ENCODE data around the gene GJB3.
"Not testable (repeated sequence)": the region's sequence is repeated elsewhere in the genome, so short reads cannot be mapped to it uniquely, and the experiment has no call there.

The GJB3 gene

DNA sequence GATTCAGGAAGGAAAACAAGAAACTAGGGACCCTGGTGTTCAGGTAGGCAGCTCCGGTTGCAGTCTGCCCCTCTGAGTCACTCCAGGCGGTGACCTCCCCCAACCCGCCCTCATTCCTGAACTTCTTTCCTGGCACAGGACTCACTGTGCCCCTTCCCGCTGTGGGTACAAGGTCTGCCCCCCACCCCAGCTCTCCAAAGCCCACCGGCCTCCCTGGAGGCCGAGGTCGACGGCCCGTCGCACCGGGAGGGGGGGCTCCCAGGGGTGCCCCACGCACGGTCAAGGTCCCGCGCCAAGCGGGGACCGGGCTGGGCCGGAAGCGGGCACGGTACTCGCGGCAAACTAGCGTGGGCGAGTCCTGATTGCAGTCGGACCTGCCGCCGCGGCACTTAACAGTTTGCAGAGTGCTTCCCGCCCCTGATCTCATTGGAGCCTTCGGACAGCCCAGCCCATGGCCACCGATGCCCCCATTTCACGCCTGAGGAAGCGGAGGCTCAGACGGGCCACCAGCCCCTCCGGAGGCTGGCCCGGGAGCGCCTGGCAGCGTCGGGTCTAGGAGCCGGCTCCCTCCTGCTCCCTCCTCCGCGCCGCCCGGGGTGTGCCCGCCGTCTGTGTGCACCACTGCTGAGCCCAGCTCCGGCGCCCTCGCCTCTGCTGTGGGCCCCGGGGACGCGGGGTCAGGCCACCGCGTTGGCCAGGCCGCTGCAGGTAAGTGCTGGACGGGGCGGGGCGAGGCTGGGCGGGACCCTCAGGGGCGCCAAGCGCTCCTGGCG is at the start of gene GJB3:
TSS of gene GJB3 (plus strand) at position 144 of the 773 bp plus-strand sequence. CDS start 3,549 bp downstream, outside the sequence.
- no peak for DNase-seq (ENCODE audit: low spot score)

DNA sequence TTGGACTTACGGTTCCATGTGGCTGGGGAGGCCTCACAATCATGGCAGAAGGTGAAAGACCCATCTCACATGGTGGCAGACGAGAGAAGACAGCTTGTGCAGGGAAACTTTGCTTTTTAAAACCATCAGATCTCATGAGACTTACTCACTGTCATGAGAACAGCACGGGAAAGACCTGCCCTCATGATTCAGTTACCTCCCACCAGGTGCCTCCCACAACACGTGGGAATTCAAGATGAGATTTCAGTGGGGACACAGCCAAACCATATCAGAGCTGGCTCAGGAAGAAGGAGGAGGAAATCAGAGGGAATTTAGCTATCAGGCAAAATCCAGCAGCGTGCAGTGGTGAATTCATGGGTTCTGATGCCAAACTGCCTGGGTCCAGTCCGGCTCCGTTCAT is 48.2 kb upstream of the GJB3 start:
- not testable (repeated sequence) for DNase-seq (ENCODE audit: low spot score)

DNA sequence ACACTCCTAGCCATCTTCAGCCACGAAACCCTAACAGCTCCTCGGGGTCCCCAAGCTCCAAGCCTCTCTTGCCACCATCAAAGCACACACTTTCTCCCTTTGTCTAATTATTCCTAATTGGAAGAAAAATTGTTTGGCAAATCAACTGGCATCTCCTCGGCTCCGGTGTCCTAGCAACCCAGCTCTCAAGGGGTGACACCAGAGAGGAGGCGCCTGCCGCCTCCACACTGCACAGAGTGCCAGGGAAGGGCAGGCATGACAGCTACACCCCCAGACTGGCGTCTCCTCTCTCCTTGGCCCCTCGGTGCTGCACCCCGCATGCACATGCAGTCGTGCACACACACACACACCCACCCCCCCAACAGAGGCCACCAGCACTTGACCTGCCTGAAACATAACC is 44.3 kb upstream of the GJB3 start:
- DNase-seq (ENCODE audit: low spot score), result no peak

DNA sequence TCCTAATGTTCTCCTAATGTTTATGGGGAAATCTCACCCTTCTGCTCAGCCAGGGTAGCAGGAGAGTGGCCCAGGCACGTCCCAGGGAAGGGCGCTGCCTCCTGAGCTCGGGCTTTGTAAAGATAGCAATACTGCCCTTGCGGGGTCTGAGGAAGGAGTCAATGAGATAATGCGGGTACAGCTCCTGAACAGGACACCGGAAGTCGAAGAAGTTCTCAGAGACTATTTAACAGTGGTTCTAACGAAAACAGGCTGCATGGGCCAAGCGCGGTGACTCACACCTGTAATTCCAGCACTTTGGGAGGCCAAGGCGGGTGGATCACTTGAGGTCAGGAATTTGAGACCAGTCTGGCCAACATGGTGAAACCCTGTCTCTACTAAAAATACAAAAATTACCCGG is 43.8 kb upstream of the GJB3 start:
- not testable (repeated sequence) for DNase-seq (ENCODE audit: low spot score)

DNA sequence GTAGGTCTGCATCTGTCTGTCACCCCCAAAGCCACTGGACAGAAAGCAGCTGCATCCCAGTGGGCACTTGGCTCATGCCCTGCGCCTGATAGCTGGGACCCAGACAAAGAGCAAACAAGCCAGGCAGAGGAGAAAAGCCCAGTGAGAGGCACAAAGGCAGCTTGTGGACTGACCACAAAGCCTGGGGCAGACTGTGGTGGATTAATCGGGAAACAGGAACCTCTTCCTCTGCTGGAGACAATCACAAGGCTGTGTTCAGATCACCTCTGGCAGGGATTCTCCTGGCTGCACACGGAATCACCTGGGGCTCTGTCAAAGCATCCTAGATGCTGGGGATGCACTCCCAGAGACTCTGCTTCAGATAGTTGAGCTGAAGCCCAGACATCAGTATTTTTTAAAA is 41.4 kb upstream of the GJB3 start:
- no peak for DNase-seq (ENCODE audit: low spot score)

DNA sequence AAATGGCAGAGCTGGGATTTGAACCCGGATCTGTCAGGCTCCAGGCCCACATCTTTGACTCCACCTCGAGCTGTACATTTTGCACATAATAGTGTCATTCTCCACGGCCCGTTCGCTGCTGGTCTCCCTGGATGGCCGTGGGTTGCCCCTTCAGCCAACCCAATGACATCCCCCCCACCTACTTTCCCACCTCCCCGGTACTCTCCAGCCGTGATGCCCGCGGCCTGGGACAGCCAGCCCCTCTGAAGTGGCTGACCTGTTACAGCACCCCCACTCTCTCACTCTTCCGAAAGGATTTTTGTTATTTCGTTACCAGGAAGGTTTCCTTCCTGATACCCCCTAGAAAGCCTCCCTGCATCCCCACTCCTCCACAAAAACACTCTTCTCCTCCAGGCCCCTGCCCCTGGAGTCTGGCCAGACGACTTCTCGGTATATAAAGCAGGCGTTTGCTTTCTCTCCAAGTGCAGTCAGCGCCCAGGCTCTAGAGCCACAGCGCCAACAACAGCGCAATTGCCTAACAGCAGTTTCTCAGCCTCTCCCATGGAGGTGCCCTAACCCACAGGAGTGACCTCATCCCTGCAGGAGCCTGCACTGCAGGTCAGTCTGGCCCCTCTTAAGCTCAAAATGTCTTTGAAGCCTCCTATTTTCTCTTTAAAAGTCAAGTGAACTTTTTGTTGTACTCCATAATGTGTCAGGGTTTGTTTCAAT is 40.7 kb upstream of the GJB3 start:
- DNase-seq (ENCODE audit: low spot score), result no peak

DNA sequence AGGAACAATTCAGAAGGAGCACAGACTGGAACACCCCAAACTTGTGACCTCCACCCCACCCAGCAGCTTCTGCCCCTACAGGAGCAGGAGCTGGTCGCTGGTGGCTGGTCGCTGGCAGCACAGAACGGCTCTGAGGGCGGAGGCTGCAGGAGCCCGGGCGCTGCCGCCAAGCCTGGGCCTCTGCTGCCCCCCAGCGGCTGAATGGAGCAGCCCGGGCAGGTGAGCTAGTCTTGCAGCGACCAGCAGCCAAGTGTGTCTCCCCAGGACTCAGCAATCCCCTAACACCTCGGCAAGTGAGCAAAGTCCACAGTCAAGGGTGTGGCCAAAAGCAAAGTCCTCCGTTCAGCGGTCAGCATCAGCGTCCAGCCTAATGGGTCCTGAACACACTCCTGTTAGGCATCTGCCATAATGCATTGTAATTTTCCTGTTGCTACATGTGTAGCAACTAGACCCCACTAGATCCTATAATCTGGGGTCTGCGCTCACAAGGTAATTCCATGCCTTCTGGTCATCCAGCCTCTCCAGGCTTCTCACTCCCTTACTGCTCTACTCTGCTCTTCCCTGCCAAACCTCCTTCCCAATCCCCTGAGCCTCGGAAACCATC is 38.2 kb upstream of the GJB3 start:
- DNase-seq (ENCODE audit: low spot score), result peak; percentile 70

DNA sequence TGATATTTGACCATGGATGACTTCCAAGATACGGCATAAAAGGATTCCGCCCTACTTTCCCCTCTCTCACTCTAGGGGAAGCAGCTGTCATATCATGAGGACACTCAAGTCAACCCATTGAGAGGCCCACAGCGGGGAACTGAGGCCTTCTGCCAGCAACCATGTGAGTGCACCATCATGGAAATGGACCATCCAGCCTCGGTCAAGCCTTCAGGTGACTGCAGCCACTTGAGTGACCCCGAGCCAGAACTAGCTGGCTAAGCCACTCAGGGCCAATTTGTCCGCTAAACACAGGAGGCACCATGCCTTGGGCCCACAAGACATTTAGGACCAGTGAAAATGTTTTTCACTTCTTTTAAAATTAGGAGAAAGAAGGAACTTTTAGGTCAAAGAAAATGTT is 37.2 kb upstream of the GJB3 start:
- no peak for DNase-seq (ENCODE audit: low spot score)

DNA sequence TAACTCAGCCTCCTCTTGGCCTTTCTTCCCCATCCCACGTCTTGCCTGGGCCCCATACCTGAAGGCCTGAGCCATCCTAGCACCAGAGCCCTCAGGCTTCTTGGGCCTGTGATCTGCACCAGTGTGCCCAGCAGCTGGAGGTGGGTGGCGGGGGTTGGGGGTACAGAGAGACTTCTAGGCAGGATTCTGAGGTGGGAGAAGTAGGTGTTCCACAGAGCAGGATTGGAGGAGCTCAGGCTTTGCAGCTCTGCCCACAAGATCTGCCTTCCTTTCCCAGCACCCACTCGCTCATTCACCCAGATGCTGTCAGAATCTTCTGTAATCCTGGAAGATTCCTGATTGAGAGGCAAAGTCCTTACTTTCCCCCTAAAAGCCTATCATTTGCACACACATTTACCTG is 36.2 kb upstream of the GJB3 start:
- no peak for DNase-seq (ENCODE audit: low spot score)

DNA sequence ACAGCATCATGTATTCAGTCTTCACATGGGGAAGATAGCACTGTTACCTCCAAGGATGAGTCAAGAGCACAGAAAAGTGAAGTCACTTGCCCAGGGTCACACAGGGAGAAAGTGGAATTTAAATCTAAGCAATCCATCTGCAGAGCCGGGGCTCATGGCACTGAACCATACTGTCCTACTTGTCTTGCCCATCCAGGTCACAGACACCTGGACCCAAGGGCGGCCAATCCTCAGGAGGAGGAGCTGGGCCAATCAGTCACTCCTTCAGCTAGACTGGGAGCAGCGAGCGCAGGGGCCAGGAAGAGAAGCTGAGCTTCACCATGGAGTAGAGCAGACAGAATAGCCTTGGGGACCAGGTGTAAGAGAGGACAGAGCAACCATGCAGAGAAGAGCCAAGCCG is 35.3 kb upstream of the GJB3 start:
- DNase-seq (ENCODE audit: low spot score), result no peak

DNA sequence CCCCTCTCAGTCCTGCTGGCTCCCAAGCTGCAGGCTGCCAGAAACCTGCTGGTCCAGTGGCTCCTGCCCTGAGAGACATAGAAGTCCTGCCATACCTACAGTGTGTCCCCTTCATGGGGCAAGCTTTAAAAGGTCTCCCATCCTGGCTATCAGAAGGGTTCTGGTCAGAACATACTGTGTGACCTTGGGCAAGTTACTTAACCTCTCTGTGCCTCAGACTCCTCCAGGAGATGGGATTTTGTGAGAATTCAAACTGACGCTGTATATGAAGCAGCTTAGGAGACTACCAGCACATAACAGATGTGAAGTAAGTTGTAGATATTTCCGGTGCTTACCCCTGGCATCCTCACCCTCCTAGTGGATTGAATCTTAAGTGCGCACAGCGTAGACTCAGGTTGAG is 34.9 kb upstream of the GJB3 start:
- no peak for DNase-seq (ENCODE audit: low spot score)

DNA sequence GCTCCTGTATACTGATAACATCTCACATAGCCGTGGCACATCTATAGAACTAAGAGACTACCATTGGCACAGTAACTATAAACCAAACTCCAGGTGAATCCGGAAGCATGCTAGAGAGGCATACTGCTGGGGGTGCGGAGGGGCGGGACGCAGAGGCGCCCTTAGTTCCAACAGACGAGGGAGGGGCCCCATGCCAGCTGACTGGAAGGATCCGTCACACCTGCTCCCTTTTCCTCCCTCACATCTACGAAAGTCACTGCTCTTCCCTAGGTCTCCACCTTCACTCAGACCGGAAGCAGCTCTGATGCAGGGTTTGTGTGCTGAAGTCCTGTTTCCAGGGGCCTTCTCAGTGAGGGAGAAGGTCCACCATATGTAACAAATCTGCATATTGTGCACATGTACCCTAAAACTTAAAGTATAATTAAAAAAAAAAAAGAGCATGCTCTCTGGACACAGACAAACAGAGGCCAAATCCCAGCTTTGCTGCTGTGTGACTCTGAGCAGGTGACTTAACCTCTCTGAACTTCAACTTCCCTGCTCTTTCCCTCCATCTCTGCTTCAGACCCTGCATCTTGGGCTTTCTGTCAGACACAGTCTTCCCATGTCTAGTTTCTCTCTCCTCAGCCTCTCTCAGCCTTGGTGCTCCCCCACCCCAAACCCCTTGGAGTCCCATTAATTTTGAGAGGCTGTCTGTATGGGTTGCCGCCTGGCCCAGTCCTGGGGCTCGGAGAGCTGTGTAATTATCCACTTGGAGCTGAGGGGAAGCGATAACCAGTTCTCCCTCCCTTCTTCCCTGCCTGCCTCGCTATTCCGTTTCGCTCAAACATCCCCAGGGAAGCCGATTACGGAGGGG is 34.0 kb upstream of the GJB3 start:
- no peak for DNase-seq (ENCODE audit: low spot score)

DNA sequence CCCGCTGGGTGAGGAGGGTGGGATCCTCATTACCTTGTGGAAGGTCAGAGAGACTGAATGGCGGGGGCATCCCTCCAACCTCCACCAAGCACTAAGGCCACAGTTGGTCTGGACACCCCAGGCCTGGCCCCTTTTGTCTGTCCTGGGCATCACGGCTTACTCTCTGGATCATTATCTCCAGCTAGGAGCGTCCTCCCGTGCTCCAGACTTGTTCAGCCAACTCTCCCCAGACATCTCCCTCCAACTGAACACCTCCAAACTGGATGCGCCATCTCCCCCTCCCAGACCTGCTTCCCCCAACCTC is 33.4 kb upstream of the GJB3 start:
- no peak for DNase-seq (ENCODE audit: low spot score)

DNA sequence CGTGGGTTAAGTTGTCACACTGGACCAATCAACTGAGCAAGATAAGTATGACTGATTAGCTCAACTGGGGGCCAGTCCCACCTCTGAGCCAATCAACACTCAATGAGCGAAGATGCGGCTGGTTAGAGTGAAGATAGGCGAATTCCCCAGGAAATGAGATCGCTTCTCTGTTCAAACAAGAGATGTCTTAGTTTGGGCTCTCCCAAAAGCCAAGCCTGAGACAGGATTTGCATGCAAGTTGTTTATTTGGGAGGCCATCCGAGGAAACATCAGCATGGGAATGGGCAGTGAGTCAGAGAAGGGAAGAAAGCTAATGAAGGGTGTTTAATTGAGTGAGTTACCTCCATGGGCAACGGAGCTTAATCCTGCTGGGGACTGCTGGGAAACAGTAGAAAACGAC is 31.0 kb upstream of the GJB3 start:
- no peak for DNase-seq (ENCODE audit: low spot score)

DNA sequence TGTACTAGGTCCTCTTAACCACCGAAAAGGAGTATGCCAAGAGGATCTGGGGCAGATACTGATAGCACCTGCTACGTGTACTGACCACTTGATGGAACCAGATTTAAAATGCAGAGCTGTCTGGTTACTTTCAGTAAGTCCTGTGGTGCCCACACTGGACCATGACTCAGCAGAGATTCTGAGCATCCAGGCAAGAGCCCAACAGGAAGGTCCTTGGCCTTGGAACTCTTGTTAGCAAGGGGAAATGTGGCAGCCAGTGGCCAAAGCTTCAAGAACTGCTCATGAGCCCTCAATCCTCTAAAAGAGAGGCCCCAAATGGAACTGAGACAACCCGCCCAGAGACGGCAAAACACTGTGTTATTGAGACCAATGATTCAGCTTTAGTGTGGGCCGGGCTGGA is 30.4 kb upstream of the GJB3 start:
- DNase-seq (ENCODE audit: low spot score), result no peak

DNA sequence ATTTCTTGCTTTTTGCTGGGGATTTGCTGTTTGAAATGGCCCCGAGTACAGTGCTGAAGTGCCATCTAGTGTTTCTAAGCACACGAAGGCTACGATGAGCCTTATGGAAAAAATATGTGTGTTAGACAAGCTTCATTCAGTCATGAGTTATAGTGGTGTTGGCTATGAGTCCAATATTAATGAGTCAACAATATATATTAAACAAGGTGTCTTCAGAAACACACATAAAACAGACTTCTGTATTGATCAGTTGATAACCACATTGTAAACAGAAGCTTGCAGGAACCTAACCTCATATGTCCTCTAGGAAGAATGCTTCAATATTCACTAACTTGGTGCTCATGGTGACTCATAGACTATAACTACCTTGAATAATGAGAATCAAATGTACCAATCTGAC is 27.9 kb upstream of the GJB3 start:
- no peak for DNase-seq (ENCODE audit: low spot score)

DNA sequence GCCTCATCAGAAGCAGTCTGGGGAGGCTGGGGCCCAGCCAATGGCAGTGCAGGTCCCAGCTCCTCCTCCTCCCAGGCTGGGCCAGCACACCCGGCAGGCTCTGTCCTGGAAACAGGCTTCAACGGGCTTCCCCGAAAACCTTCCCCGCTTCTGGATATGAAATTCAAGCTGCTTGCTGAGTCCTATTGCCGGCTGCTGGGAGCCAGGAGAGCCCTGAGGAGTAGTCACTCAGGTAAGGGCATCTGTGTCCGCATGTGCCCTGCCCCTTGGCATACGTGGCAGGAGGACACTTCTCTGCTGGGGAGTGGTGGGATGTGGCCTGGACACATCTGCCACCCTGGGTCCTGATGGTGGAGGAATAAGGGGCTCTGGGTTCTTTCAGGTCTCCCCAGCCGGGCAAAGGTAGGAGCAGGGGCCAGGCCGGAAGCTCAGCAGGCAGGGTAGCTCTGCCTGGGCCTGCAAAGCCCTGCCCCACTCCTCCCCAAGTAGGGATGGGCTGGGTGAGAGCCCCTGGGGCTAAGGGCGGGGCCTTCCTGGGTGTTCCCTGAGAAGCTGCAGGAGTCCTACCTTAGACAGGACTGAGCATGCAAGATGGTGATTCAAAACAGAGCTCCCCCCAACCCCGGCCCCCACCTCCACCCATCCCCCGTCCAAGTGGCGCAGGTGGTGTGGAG is 25.9 kb upstream of the GJB3 start, which contains the start of gene GJB5:
TSS of gene GJB5 (plus strand) at position 84 of the 674 bp plus-strand sequence. CDS start 2,284 bp downstream, outside the sequence.
- DNase-seq (ENCODE audit: low spot score), result no peak

DNA sequence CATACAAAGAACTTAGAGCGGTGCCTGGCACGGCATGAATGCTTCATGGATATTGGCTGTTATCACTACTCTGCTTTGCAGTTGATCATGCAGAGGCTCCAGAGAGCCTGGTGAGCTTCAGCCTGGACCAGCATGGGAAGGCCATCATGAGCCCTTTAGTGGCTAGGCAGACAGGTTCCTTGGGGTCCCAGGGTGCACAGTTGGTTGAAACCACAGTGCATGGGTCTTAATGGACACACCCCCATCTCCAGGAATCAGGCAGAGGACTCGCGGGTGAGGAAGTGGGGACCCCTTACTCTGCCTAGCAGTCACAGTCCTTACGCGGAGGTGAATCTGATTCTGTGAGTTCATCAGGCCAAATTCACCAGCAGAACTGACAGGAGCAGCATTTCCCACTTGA is 25.1 kb upstream of the GJB3 start:
- no peak for DNase-seq (ENCODE audit: low spot score)

DNA sequence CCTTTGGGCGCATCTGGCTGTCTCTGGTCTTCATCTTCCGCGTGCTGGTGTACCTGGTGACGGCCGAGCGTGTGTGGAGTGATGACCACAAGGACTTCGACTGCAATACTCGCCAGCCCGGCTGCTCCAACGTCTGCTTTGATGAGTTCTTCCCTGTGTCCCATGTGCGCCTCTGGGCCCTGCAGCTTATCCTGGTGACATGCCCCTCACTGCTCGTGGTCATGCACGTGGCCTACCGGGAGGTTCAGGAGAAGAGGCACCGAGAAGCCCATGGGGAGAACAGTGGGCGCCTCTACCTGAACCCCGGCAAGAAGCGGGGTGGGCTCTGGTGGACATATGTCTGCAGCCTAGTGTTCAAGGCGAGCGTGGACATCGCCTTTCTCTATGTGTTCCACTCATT is 23.6 kb upstream of the GJB3 start:
- DNase-seq (ENCODE audit: low spot score), result no peak

DNA sequence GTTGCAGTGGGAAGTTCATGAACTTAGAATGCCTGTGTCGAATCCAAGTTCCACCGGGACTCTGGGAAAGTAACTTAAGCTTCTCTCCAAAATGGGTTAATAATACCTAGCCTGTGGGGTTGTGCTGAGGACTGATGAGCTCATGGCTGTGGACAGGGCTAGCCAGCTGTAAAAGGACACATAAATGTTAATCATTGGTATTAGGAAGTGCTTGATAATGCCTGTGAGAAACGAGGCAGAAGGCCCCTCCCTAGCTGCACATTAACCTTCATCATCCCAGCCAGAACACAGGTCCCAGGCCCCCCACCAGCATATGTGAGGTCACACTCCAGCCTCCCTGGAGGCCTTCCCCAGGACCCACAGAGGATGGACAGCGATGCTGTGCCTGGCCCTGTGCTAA is 22.3 kb upstream of the GJB3 start:
- DNase-seq (ENCODE audit: low spot score), result no peak

DNA sequence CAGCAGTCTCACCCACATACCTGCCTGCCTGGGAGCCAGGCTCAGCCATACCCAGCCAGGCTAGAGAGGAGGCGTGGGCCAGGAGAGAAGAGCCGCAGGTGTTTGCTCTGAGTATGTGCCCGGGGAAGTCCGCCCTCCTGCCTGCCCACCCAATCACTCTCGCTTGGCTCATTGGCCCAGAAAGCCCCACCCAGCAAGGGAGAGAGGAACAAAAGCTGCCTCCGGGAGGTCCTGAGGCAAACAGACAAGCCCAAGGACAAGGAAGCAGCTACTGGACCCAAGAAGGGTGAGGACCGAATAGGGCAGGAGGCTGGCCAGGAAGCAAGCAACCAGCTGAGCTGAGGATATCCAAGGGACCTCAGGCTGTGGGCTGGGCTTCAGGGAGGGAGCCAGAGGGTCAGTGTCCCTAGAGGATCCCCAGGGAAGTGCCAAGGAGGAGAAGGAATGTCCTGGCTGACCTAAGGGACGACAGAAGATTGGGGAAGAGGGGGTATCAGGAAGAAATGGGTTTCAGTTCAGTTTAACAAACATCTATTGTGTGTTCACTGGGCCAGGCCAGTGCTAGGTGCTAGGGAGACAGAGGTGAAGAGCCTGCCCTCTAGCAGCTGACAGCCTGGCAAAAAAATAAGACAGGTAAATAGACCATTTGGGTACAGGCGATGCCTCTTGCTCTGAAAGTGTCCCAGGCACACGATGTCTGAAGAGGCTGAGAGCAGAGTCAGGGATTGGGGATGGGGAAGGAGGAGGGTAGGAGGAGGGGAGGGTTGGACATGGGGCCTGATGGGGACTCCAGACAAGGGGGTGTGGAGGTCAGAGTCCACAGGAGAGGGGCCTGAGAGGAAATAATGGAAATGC is 21.3 kb upstream of the GJB3 start, which contains the start of gene GJB4:
TSS of gene GJB4 (plus strand) at position 238 of the 855 bp plus-strand sequence. CDS start 1,515 bp downstream, outside the sequence.
- DNase-seq (ENCODE audit: low spot score), result no peak
